Kidney tubule cell (primary cell): ENCODE results near the gene LRWD1.

Experiments
- DNase-seq: peaks from one replicate; pipeline ENCODE4 v3.0.0-alpha.2; 2018; ENCODE audit warnings: low spot score

The LRWD1 gene

GRCh38 chr7:102464577-102465280 is at the start of gene LRWD1, which contains the start of gene ALKBH4:
Gene LRWD1, plus strand, starts transcription at chr7:102464984. Its CDS starts 97 bp downstream, at chr7:102465081.
Gene ALKBH4, minus strand, starts transcription at chr7:102464863. Its CDS starts 27 bp downstream, at chr7:102464836.
- peak; percentile 92 for DNase-seq

- DNase-seq = no peak
These were observed 49.0 kb upstream of the LRWD1 start for GRCh38 chr7:102415685-102416225.

- DNase-seq = no peak
These were observed 48.4 kb upstream of the LRWD1 start for GRCh38 chr7:102416406-102416805.

GRCh38 chr7:102417105-102417504 is 47.7 kb upstream of the LRWD1 start:
- DNase-seq = no peak

GRCh38 chr7:102418592-102418991 is 46.2 kb upstream of the LRWD1 start:
- DNase-seq = no peak

GRCh38 chr7:102421706-102422240 is 43.0 kb upstream of the LRWD1 start:
- no peak for DNase-seq

- DNase-seq = no peak
These were observed 40.6 kb upstream of the LRWD1 start for GRCh38 chr7:102424129-102424551.

- no peak for DNase-seq
These were observed 40.0 kb upstream of the LRWD1 start for GRCh38 chr7:102424787-102425218.

- DNase-seq = peak; percentile 37
These were observed 39.0 kb upstream of the LRWD1 start for GRCh38 chr7:102425639-102426267.

GRCh38 chr7:102426268-102427018 is 38.3 kb upstream of the LRWD1 start:
- DNase-seq = no peak

GRCh38 chr7:102427019-102427405 is 37.8 kb upstream of the LRWD1 start:
- DNase-seq = no peak

- DNase-seq = no peak
These were observed 35.5 kb upstream of the LRWD1 start for GRCh38 chr7:102429141-102429899.

- peak; percentile 85 for DNase-seq
These were observed 33.0 kb upstream of the LRWD1 start for GRCh38 chr7:102431617-102432298.

GRCh38 chr7:102432442-102433218 is 32.2 kb upstream of the LRWD1 start:
- peak; percentile 40 for DNase-seq

- DNase-seq = peak; percentile 75
These were observed 31.4 kb upstream of the LRWD1 start, which contains the start of gene ORAI2 for GRCh38 chr7:102433219-102434038. Gene ORAI2, plus strand, starts transcription at chr7:102433575. Its CDS starts 5,382 bp downstream, at chr7:102438957.

GRCh38 chr7:102434039-102434486 is 30.7 kb upstream of the LRWD1 start:
- DNase-seq = no peak

- no peak for DNase-seq
These were observed 28.7 kb upstream of the LRWD1 start for GRCh38 chr7:102436118-102436517.

- peak; percentile 85 for DNase-seq
These were observed 24.6 kb upstream of the LRWD1 start for GRCh38 chr7:102439963-102440795.
